Measurements from ENCODE around the gene PLPP4. TPM values are rescaled to one million over a fixed set of nuclear protein-coding genes. Genes with fewer than 3 reads are reported as not detected.

PLPP4 gene
- total RNA-seq, 1 experiment from 2014 or later = not detected

DNA sequence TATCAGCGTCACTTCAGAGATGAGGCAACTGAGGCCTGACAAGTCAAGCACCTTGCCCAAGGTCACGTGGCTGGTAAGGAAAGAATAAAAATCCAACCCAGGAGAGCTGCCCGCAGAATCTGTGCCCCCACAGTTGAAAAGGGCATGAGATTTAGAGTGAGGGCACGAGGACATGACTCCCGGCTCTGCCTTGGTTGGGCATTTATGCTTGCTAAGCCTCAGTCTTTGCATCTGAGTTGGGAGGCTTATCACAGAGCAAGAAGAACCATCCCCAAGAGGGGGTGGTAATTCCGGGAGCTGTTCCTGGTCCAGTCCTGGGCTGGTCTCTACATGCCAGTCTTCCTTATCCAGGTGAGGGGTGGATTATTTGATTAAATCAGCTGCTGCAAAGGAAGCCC lies 37.3 kb downstream of the PLPP4 start:
- Histone ChIP-seq H3K4me2 (ENCODE audit: low read length) (no peak overlapping the region), H3K9me3 (ENCODE audit: control insufficient read depth in 1 of 2, insufficient read depth in 1 of 2, low read depth in 1 of 2, low read length in 2 of 2) (no peaks in the 10 kb centered on the region), H3K9ac (ENCODE audit: low read length) (no peak overlapping the region), H3K27me3 (ENCODE audit: insufficient read depth, low read length) (peaks cover 16% of the 10 kb centered on the region), H4K20me1 (ENCODE audit: insufficient read depth) (no peaks in the 10 kb centered on the region), H3K36me3 (ENCODE audit: control insufficient read depth in 1 of 2, insufficient read depth in 2 of 2, low read length in 2 of 2) (no peaks in the 10 kb centered on the region), H3K9me2 (ENCODE audit: insufficient read depth) (no peaks in the 10 kb centered on the region), H3K4me3 (replicated peaks in 1 of 2; ENCODE audit: low read depth in 1 of 2, low read length in 2 of 2) (no peak overlapping the region), H3K79me2 (ENCODE audit: insufficient read depth, low read length) (no peaks in the 10 kb centered on the region), H3K27ac (ENCODE audit: low read depth, low read length) (no peak overlapping the region), H2AFZ (ENCODE audit: low read depth, low read length, poor library complexity, severe bottlenecking) (no peak overlapping the region), H3K4me1 (ENCODE audit: control insufficient read depth in 1 of 2, insufficient read depth in 2 of 2, low read length in 2 of 2) (no peaks in the 10 kb centered on the region)
- TF ChIP-seq CBX3 (IDR thresholded peaks at IDR 0.05; ENCODE audit: low read depth) = no peak
- TF ChIP-seq, protein P1, sequence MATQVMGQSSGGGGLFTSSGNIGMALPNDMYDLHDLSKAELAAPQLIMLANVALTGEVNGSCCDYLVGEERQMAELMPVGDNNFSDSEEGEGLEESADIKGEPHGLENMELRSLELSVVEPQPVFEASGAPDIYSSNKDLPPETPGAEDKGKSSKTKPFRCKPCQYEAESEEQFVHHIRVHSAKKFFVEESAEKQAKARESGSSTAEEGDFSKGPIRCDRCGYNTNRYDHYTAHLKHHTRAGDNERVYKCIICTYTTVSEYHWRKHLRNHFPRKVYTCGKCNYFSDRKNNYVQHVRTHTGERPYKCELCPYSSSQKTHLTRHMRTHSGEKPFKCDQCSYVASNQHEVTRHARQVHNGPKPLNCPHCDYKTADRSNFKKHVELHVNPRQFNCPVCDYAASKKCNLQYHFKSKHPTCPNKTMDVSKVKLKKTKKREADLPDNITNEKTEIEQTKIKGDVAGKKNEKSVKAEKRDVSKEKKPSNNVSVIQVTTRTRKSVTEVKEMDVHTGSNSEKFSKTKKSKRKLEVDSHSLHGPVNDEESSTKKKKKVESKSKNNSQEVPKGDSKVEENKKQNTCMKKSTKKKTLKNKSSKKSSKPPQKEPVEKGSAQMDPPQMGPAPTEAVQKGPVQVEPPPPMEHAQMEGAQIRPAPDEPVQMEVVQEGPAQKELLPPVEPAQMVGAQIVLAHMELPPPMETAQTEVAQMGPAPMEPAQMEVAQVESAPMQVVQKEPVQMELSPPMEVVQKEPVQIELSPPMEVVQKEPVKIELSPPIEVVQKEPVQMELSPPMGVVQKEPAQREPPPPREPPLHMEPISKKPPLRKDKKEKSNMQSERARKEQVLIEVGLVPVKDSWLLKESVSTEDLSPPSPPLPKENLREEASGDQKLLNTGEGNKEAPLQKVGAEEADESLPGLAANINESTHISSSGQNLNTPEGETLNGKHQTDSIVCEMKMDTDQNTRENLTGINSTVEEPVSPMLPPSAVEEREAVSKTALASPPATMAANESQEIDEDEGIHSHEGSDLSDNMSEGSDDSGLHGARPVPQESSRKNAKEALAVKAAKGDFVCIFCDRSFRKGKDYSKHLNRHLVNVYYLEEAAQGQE (IDR thresholded peaks at IDR 0.05; ENCODE audit: low read depth) = no peak
- TF ChIP-seq, protein P2, sequence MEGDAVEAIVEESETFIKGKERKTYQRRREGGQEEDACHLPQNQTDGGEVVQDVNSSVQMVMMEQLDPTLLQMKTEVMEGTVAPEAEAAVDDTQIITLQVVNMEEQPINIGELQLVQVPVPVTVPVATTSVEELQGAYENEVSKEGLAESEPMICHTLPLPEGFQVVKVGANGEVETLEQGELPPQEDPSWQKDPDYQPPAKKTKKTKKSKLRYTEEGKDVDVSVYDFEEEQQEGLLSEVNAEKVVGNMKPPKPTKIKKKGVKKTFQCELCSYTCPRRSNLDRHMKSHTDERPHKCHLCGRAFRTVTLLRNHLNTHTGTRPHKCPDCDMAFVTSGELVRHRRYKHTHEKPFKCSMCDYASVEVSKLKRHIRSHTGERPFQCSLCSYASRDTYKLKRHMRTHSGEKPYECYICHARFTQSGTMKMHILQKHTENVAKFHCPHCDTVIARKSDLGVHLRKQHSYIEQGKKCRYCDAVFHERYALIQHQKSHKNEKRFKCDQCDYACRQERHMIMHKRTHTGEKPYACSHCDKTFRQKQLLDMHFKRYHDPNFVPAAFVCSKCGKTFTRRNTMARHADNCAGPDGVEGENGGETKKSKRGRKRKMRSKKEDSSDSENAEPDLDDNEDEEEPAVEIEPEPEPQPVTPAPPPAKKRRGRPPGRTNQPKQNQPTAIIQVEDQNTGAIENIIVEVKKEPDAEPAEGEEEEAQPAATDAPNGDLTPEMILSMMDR (IDR thresholded peaks at IDR 0.05 in 2 of 3, conservative IDR thresholded peaks at IDR 0.05 in 1 of 3; ENCODE audit: borderline replicate concordance in 1 of 3, insufficient read depth in 1 of 3, low read depth in 2 of 3, low read length in 2 of 3) = no peak
- no peak for DNase-seq (ENCODE audit: low read depth, low spot score)
- no peak for ATAC-seq
- intact Hi-C loops (cut with micrococcal nuclease) = no loop called here
- BruUV-seq (replicated peaks) = no TSS peak
- ChIA-PET RAD21 (ENCODE audit: low non-redundant PET in 1 of 2, low total read pairs in 2 of 2, uncharacterized antibody in 2 of 2, unreplicated experiment in 2 of 2) (no interaction called here), POLR2A (no interaction called here), CTCF (no interaction called here)
